ENCODE measurements around the gene MRPL36.

DNA sequence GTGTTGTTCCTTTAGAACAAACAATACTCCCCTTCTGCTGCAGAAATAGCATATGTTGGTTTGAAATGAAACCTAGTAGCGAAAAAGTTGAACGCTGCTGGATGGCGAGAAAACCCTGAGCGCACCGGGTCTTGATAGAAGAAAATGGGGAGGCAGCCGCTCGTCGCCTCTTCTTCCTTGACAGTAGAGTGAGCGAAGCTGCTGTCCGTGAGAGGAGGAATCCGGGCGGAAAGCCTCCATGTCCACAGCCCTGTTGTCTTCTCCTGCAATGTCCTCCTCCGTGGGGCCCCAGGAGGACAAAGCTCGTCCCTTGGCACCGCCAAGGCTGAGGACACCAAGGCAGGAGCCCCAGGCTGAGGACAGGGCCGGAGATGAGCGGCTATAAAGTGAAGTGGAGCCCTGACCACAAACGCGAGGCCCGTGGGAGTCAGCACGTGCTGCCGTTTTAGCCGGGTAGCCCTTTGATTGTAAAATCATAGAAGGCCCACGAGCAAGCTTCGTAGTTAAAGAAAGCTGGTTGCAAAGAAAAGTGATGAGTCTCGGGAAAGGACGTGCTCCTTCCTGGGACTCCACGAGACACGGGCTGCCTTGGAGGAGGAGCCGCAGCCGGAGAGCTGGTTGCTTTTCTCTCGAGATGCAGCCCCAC lies 35.6 kb downstream of the MRPL36 start:
- TF ChIP-seq POLR2A (IDR thresholded peaks at IDR 0.05; ENCODE audit: low read depth): no peak
- TF ChIP-seq, protein P1, sequence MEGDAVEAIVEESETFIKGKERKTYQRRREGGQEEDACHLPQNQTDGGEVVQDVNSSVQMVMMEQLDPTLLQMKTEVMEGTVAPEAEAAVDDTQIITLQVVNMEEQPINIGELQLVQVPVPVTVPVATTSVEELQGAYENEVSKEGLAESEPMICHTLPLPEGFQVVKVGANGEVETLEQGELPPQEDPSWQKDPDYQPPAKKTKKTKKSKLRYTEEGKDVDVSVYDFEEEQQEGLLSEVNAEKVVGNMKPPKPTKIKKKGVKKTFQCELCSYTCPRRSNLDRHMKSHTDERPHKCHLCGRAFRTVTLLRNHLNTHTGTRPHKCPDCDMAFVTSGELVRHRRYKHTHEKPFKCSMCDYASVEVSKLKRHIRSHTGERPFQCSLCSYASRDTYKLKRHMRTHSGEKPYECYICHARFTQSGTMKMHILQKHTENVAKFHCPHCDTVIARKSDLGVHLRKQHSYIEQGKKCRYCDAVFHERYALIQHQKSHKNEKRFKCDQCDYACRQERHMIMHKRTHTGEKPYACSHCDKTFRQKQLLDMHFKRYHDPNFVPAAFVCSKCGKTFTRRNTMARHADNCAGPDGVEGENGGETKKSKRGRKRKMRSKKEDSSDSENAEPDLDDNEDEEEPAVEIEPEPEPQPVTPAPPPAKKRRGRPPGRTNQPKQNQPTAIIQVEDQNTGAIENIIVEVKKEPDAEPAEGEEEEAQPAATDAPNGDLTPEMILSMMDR (IDR thresholded peaks at IDR 0.05): no peak

Measured in esophagus muscularis mucosa (tissue), 3 donors.